RWPE2 (cell line): ENCODE data around the gene C6orf15.

Source experiments
- ATAC-seq: fragments of 200-7000 bp; cut with Tn5 transposase; 3 replicates; pipeline ENCODE4 v1.9.1; 2021; ENCODE audit warnings: low read depth
- DNase-seq: peaks from one replicate; pipeline ENCODE4 v3.0.0-alpha.2; 2020; ENCODE audit warnings: low spot score
- H3K27ac ChIP-seq: fragments of 450-650 bp; 2 replicates; pipeline ENCODE4 v1.5.1; 2017; ENCODE audit warnings: mild to moderate bottlenecking; ENCODE audit not compliant: poor library complexity, severe bottlenecking
- H3K27me3 ChIP-seq: fragments of 250-450 bp; sonication (Bioruptor Pico); 2 replicates; pipeline ENCODE4 v1.5.1; 2021; ENCODE audit warnings: mild to moderate bottlenecking, moderate library complexity; ENCODE audit not compliant: insufficient read depth, poor library complexity, severe bottlenecking
- H3K36me3 ChIP-seq: fragments of 250-450 bp; sonication (Bioruptor Pico); 2 replicates; pipeline ENCODE4 v1.5.1; 2020; ENCODE audit warnings: low read depth, mild to moderate bottlenecking, moderate library complexity
- H3K4me1 ChIP-seq: fragments of 250-450 bp; sonication (Bioruptor Pico); 2 replicates; pipeline ENCODE4 v1.5.1; 2021; ENCODE audit warnings: mild to moderate bottlenecking, moderate library complexity; ENCODE audit not compliant: insufficient read depth, poor library complexity, severe bottlenecking
- H3K4me3 ChIP-seq: fragments of 250-450 bp; sonication (Bioruptor Pico); 2 replicates; pipeline ENCODE4 v1.5.1; 2021; ENCODE audit warnings: mild to moderate bottlenecking, moderate library complexity; ENCODE audit not compliant: severe bottlenecking
- H3K9me3 ChIP-seq: fragments of 250-450 bp; sonication (Bioruptor Pico); 2 replicates; pipeline ENCODE4 v1.5.1; 2021; ENCODE audit warnings: mild to moderate bottlenecking, moderate library complexity; ENCODE audit not compliant: severe bottlenecking
- CTCF ChIP-seq: fragments of 450-650 bp; IDR thresholded peaks from one replicate; pipeline ENCODE4 v1.5.1; 2017; ENCODE audit warnings: mild to moderate bottlenecking, moderate library complexity; ENCODE audit not compliant: poor library complexity, severe bottlenecking

Gene C6orf15

DNA sequence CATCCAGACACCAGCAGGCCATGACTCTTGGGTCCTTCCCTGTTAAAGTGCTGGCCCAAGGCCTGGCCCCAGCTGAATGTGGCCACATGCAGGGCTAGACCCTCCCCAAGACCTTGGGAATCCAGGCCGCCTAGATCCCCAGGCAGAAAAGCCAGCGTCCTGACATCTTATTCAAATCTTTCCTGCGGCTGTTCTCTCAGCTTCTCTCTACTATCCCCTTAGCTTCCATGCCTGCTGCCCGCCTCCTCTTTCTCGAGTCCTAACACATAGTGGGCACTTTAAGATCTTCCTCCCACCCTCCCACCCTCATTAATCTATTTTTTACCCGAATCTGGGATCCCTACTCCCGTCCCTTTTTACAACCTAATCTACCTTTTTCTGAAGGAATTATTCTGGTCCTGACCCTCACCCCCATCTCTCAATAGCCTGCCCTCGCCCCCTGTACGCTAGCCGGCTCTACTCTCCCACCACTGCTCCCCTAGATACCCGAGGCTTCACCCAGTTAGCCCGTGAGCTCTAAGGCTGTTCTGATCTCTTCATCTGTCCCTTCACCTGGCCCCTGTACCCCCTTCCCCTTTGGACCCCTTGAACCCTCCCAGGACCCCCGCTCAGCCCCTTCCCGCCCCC lies 45.3 kb upstream of the C6orf15 start, which contains the start of gene CCHCR1:
CCHCR1 (minus strand) TSS at position 290 of the 627 bp plus-strand sequence; CDS start at position 88, 202 bp downstream.
- Histone ChIP-seq H3K27me3 (no peaks in the 10 kb centered on the region), H3K9me3 (no peaks in the 10 kb centered on the region), H3K4me3 (peak within 1 kb of the TSS; percentile 52), H3K27ac (peak within 1 kb of the TSS; percentile 62), H3K36me3 (peaks cover 60% of the 10 kb centered on the region), H3K4me1 (peaks cover 3% of the 10 kb centered on the region)
- no peak for DNase-seq
- peak; percentile 26 for ATAC-seq
- no peak for TF ChIP-seq CTCF

DNA sequence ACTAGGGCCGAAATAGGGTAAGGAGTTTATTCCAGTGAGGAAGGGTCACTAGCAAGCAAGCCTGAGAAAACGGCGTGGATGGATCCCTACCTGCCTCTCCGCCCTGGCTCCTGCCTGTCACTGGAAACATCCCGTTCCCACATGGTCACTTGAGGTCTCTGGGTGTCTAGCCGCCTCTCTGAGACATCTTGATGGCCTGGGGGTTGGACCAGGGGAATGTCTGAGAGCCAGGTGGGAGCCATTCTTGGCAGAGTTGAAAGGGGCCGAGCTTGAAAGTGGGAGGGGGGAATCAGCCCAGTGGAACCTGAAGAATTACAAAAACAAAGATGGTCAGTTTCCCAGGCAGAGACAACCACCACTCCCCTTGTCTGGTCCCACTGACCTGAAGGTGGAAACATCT lies 44.3 kb upstream of the C6orf15 start:
- Histone ChIP-seq H3K36me3 (peaks cover 50% of the 10 kb centered on the region), H3K4me1 (peaks cover 3% of the 10 kb centered on the region), H3K27me3 (no peaks in the 10 kb centered on the region), H3K4me3 (no peak overlapping the region), H3K27ac (no peak overlapping the region), H3K9me3 (no peaks in the 10 kb centered on the region)
- no peak for ATAC-seq
- DNase-seq: no peak
- no peak for TF ChIP-seq CTCF

DNA sequence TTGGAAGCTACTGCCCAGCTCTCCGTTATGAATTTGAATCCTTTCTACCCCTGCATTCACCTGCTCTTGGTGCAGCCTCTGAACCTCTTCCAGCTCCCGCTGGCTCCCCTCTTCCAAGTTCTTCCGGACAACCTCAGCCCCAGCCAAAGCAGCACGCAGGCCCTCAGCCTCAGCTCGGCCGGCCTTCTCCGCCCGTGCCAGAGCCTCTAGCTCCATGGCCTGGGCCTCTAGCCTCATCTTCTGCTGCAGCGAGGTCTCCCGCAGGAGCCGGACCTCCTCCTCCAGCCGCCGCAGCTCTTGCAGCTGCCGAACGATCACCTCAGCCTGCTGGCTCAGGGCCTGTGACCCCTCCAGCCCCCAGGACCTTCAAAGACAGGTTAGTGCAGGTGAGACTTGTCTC lies 42.1 kb upstream of the C6orf15 start:
- H3K36me3 ChIP-seq: peaks cover 42% of the 10 kb centered on the region
- peaks cover 3% of the 10 kb centered on the region for H3K4me1 ChIP-seq
- no peak for ATAC-seq
- no peaks in the 10 kb centered on the region for H3K9me3 ChIP-seq
- no peak overlapping the region for H3K4me3 ChIP-seq
- H3K27ac ChIP-seq: no peak overlapping the region
- no peaks in the 10 kb centered on the region for H3K27me3 ChIP-seq
- DNase-seq: no peak
- TF ChIP-seq CTCF: no peak

- Histone ChIP-seq H3K36me3 (peaks cover 43% of the 10 kb centered on the region), H3K4me3 (no peak overlapping the region), H3K4me1 (peaks cover 3% of the 10 kb centered on the region), H3K27me3 (no peaks in the 10 kb centered on the region), H3K9me3 (no peaks in the 10 kb centered on the region), H3K27ac (no peak overlapping the region)
- DNase-seq (no peak), ATAC-seq (no peak)
- TF ChIP-seq CTCF: no peak
These were observed 40.4 kb upstream of the C6orf15 start for GRCh38 chr6:31152781-31153180.

DNA sequence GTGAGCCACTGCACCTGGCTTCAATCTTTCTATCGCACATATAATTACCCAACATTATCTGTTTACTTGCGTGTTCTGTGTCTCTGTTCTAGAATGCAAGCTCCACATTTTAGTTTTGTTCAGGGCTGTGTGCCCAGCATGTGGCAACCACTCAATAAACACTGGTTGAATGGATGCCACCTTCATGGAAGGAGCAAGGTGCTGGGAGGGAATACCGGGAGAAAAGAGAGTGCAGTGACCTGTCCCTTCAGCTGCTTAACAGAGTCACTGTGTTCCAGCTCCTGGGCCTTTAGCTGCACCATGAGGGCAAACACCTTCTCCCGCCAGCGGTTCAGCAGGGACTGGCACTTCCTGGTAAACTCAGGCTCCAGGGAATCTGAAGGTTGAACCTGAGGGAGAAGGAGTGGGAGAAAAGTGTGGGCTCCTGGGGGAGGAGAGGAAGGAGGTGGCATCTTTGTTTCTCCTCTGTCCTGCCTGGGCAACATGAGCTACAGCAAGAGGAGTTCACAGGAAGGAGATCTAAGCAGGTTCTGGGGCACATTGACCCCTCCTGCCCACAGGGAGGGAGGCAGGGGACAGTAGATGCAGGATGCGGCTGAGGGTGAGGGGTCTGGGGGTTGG lies 37.6 kb upstream of the C6orf15 start:
- Histone ChIP-seq H3K4me1 (no peaks in the 10 kb centered on the region), H3K27me3 (no peaks in the 10 kb centered on the region), H3K4me3 (no peak overlapping the region), H3K9me3 (no peaks in the 10 kb centered on the region), H3K36me3 (peaks cover 35% of the 10 kb centered on the region), H3K27ac (no peak overlapping the region)
- ATAC-seq: no peak
- TF ChIP-seq CTCF: no peak
- DNase-seq: no peak
